Ishikawa (cell line): ENCODE data around the gene IDH2.

Source experiments
- CREB1 ChIP-seq: IDR thresholded peaks from 2 replicates; pipeline ENCODE4 v1.6.1; 2012; ENCODE audit warnings: low read depth
- EP300 ChIP-seq: IDR thresholded peaks from 2 replicates; pipeline ENCODE4 v1.6.1; 2012; ENCODE audit warnings: borderline replicate concordance
- FOXM1 ChIP-seq: IDR thresholded peaks from 2 replicates; pipeline ENCODE4 v1.6.1; 2012; ENCODE audit warnings: low read depth, borderline replicate concordance
- MAX ChIP-seq: IDR thresholded peaks from 2 replicates; pipeline ENCODE4 v1.6.1; 2012
- NFIC ChIP-seq: IDR thresholded peaks from 2 replicates; pipeline ENCODE4 v1.6.1; 2012
- RAD21 ChIP-seq: IDR thresholded peaks from 2 replicates; pipeline ENCODE4 v1.6.1; 2012; ENCODE audit warnings: low read depth
- REST ChIP-seq: IDR thresholded peaks from 2 replicates; pipeline ENCODE4 v1.6.1; 2012; ENCODE audit warnings: low read depth, mild to moderate bottlenecking
- TAF1 ChIP-seq: IDR thresholded peaks from 2 replicates; pipeline ENCODE4 v1.6.1; 2012; ENCODE audit warnings: low read depth, mild to moderate bottlenecking
- TCF12 ChIP-seq: IDR thresholded peaks from 2 replicates; pipeline ENCODE4 v1.6.1; 2012; ENCODE audit warnings: low read depth
- USF1 ChIP-seq: IDR thresholded peaks from 2 replicates; pipeline ENCODE4 v1.6.1; 2012
- YY1 ChIP-seq: IDR thresholded peaks from 2 replicates; pipeline ENCODE4 v1.6.1; 2012; ENCODE audit warnings: low read depth

GRCh38 chr15:90106522-90107117 lies 4.4 kb upstream of the IDH2 start:
- no peak for TF ChIP-seq REST
- TF ChIP-seq RAD21, result no peak
- no peak for TF ChIP-seq USF1
- peak; percentile 74 for TF ChIP-seq TCF12
- no peak for TF ChIP-seq YY1
- no peak for TF ChIP-seq CREB1
- TF ChIP-seq NFIC, result no peak; the same call in 1 of the 2 replicates
- peak; percentile 55 for TF ChIP-seq MAX
- TF ChIP-seq EP300, result peak; percentile 69; the same call in 1 of the 2 replicates
- no peak for TF ChIP-seq TAF1
- no peak for TF ChIP-seq FOXM1
